ENCODE measurements around the gene CDNF.
"Not testable (repeated sequence)": the region's sequence is repeated elsewhere in the genome, so short reads cannot be mapped to it uniquely, and the experiment has no call there.

Gene CDNF

GRCh38 chr10:14838582-14839304, 906 bp upstream of the CDNF start:
- DNase-seq: peak; percentile 6

DNA sequence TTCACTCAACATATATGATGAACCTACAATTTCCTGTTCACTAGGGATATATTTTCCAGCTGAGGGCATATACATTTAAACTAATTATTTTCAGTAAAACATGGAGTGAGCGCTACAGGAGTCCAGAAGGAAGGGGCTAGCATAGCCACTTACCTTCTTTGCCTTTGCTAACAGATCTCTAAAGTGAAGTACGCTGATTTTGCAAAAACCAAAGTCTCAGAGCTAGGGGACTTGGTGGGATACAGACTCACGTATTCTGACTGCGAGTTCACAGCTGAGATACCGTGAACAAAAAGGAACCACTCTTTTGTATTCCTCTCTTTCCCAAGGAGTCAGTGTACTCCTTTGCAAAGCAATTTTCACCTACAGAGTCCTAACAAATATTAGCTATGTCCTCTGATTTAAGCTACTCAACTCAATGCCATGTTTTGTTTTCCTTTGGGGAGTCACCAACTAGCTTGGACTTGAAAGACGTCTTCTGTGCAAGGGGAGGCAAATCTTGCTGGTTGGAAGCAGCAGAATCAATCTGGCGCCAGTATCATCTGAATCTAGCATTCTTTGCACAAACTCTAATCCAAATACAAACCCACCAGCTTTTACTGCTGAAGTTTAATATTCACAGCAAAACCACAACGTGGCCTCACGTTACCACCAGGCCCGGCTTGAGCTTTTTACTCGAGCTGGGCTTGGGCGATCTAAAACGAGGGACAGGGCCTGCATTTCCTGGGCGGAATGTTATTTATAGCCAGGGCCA, 657 bp downstream of the CDNF start:
- no peak for DNase-seq

DNA sequence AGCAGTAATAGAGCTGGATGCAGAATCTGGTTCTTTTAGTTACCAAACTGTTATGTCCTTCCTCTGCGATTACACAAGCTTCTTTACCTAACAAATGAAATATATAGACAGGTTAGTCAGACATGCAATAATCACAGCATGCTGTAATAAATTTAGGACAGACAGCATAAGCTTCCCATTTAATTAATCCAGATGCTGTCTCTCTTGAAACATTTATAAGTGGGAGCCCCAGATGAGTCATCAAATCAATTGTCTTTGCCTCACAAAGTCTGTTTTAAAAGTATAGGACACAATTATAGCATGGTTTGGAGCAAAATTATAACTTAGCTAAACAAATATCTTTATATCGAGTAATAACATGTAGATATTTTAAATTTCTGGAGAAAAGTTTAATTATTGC, 1.6 kb downstream of the CDNF start:
- DNase-seq: peak; percentile 65

- no peak for DNase-seq
Measured at GRCh38 chr10:14833106-14833505, 4.7 kb downstream of the CDNF start.

- DNase-seq: no peak
Measured at GRCh38 chr10:14826076-14826829, 11.6 kb downstream of the CDNF start.

- DNase-seq: no peak
Measured at GRCh38 chr10:14823966-14824365, 13.9 kb downstream of the CDNF start.

DNA sequence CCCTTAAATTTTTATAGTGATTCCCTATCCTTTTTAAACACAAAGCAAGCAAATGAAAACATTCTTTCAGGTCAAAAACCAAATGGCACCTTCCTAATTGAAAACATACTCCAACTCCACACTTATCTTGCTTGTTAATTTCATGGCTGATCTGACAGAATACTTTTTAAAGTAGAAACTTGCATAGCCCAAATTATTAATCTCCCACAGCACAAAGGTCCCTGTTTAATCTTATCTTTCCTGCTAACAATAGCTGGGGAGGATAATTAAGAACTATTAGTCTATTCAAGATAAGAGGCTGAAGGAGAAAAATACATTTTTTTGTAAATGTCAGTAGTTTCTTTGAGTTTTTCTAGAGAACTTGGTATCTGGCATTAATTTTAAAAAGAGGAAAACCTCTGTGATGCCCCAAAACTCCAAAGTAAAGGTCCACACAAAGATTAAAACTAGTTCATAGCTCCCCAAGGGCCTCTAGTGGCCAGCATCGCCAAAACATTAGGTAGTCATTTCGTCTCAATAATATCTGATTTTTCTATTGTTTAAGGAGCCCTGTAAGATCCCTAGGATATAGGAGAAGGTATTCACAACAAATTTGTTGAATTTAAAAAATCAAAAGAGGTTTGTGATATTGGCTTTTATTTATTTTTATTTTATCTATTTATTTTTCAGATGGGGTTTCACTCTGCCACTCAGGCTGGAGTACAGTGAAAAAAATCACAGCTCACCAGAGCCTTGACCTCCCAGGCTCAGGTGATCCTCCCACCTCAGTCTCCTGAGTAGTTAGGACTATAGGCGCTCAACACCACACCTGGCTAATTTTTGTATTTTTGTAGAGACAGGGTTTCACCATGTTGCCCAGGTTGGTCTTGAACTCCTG, 14.7 kb downstream of the CDNF start:
- peak; percentile 33 for DNase-seq

DNA sequence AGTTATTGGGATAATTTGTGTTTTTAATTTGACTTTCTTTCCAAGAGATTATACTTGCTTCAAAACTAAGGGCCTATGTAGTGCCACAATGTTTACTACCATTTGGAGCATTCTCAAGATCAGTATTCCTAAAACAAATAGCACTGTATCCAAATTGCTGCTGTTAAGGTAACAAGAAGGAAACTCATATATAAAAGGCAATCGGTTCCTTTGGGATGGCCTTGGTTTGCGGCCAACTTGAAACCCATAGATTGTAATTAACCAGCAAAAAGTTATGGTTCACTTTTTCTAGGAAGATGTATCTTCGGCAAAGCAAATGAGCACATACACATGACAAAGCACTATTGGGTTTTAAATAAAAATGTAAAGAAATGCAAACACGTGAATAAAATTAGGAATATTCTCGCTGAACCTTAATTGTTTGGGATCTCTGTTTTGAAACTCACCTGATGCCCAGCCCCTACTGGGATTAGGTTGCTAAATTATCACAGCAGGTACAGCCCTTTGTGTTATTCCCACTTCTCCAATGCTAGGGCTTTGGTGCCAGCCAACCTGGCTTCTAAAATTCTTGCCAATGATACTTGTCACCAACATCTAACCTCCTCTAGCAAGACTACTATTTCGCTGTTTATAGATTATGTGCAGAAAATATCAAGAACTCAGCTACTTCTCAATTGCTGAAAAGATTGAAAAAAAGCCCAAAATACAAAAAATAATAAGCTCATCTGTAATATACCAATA, 16.0 kb downstream of the CDNF start:
- DNase-seq: no peak

GRCh38 chr10:14820775-14821154, 17.1 kb downstream of the CDNF start:
- no peak for DNase-seq

DNA sequence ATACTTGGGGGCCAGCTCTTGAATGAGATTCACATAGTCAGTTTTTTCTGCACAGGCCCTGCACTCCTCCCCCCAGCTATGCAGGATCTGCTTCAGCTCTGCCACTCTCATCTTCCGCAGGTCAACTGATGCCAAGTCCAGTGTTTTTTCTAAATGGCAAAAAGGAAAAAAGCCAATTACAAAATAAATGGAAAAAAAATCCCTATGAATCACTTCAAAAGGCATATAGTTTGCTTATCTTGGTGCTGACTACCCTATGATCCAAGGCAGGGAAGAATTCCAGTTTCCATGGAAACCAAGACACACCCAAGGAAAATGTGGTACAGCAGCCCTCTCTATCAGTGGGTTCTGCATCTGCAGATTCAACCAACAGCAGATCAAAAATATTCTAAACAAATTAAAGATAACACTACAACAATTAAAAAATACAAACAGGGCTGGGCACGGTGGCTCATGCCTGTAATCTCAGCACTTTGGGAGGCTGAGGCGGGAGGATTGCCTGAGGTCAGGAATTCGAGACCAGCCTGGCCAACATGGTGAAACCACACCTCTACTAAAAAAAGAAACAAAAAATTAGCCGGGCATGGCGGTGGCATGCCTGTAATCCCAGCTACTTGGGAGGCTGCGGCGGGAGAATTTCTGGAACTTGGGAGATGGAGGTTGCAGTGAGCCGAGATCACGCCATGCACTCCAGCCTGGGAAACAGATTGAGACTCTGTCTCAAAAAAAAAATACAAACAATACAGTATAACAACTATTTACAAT, 17.6 kb downstream of the CDNF start:
- DNase-seq: peak; percentile 66

GRCh38 chr10:14816717-14817116, 21.1 kb downstream of the CDNF start:
- not testable (repeated sequence) for DNase-seq

GRCh38 chr10:14815681-14816080, 22.2 kb downstream of the CDNF start:
- peak; percentile 1 for DNase-seq

- peak; percentile 9 for DNase-seq
Measured at GRCh38 chr10:14812271-14812670, 25.6 kb downstream of the CDNF start.

DNA sequence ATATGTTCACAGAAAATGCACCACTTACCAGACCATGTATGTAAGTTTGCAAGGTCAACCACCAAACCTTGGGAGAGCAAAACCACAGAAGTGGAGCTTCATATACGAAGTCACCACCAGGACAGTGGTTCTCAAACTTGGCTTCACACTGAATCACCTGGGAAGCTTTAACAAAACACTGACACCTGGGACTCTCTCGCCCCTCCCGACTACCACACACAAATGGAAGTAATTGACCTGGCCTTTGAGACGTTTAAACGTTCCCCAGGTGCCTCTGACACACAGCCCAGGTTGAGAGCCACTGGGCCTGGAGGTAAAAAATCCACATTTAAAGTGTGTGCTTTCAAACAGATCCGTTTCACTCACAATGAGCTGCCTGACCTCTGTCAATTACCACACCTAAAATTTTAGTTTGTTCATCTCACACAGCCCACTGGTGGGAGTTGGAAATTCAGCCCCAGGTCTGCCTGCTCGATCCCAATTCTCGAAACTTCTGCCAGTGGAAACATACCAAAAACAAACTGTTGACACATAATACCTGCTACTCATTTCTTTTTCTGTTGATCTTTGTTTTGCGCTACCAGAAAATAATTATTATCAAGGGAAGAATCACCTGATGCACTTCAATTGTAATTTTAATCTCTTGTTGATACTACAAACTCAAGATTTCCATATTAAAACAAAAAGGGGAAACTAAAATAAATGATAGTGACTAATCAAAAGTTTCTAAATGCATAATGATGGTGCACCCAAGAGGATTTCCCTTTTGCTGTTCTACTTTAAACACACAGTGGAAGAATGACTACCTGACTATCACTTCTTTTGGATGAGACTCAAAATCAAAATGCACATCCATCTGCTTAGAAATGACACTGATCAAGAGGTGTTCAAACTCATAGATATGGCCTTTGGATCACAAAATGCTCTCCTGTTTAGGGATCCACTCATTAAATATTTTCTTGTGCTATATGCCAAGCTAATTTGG, 26.6 kb downstream of the CDNF start:
- DNase-seq: no peak

DNA sequence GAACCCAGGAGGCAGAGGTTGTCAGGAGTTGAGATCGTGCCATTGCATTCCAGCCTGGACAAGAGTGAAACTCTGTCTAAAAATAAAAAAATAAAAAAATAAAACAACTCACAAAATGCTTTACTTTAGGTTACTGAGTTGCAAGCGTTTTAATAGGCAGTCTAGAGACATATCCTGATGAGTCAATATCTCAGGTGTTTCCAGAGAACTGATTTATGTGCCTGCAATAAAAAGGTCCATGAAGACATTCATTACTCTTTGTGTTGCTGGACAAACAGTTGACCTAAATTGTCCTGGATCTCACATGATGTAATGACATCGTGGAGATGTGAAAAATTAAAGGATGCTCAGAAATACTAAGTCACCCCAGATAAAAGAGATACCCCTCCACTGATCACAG, 31.5 kb downstream of the CDNF start:
- DNase-seq: no peak

DNA sequence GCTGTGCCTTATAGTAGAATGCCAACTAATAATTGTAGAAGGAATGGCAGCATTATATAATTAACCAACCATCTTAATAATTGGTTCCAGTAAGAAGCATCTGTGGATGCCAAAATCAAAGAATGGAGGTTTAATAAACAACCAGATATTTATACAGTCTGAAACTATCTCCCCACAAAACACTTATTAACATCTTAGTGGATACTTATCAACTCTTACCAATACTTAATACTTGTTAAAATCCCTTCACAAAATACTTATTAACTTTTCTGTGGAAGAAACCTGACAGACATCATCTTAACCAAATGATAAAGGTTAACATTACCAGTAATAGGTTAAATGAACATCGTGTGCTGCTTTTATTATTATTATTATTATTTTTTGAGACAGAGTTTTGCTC, 34.0 kb downstream of the CDNF start:
- DNase-seq: no peak

DNA sequence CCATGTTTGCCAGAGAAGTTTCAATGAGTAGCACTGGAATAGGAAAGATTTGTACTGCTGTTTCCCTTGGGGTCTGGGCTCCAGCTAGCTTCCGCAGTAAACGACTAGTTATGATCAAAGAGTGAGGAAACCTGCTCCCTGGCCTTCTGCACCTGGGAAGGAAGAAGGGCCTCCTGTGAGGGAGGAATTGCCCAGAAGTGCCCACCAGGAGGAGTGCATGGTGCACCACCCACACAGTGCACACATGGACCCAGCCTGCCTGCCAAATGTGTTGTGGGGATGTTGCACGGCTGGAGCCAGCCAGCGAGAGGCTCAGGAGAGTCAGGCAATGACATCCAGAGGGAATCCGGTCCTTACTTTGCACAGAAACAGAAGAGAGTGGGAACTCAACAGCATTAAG, 36.1 kb downstream of the CDNF start:
- no peak for DNase-seq

- no peak for DNase-seq
Measured at GRCh38 chr10:14800397-14800796, 37.4 kb downstream of the CDNF start.

- no peak for DNase-seq
Measured at GRCh38 chr10:14798636-14799035, 39.2 kb downstream of the CDNF start.

GRCh38 chr10:14787938-14788337, 49.9 kb downstream of the CDNF start:
- DNase-seq: no peak
